Adrenal gland (tissue), 5 donors: ENCODE measurements around the gene ERICH6B.
"Not testable (repeated sequence)": the region's sequence is repeated elsewhere in the genome, so short reads cannot be mapped to it uniquely, and the experiment has no call there.

Source experiments
- CTCF ChIP-seq, 6 experiments: fragments of 450-650 bp in 4 of 6; fragments of 200-600 bp in 2 of 6; sonication (generic) in 1 of 6; IDR thresholded peaks; 1 replicate in 5 of 6; 2 replicates in 1 of 6; pipeline versions ENCODE4 v1.5.1 to v1.8.0; 2016 to 2021; ENCODE audit warnings: antibody characterized with exemption in 6 of 6, mild to moderate bottlenecking in 2 of 6, moderate library complexity in 1 of 6
- POLR2A ChIP-seq, 2 donors: fragments of 450-650 bp; IDR thresholded peaks; one replicate each; pipeline ENCODE4 v1.6.1; 2017; ENCODE audit warnings: antibody characterized with exemption in 2 of 2, mild to moderate bottlenecking in 2 of 2, moderate library complexity in 1 of 2
- donor health status: DM: no; HTN: no; CAD: no.

GRCh38 chr13:45662903-45663302, 47.4 kb upstream of the ERICH6B start:
- not testable (repeated sequence) for TF ChIP-seq CTCF, POLR2A (IDR thresholded peaks at IDR 0.05)
